ENCODE measurements around the gene HRNR.
"Not testable (repeated sequence)": the region's sequence is repeated elsewhere in the genome, so short reads cannot be mapped to it uniquely, and the experiment has no call there.

The HRNR gene

GRCh38 chr1:152224093-152224492 is at the start of gene HRNR:
Gene HRNR (minus strand): TSS chr1:152224193. CDS start chr1:152223253, 940 bp downstream.
- DNase-seq = no peak

GRCh38 chr1:152256394-152256793 is 32.4 kb upstream of the HRNR start:
- not testable (repeated sequence) for DNase-seq

- DNase-seq = no peak
Measured at GRCh38 chr1:152252157-152252556, 28.2 kb upstream of the HRNR start.

GRCh38 chr1:152251391-152251790 is 27.4 kb upstream of the HRNR start:
- DNase-seq = no peak

- no peak for DNase-seq
Measured at GRCh38 chr1:152247316-152247715, 23.3 kb upstream of the HRNR start.

GRCh38 chr1:152244576-152245273 is 20.7 kb upstream of the HRNR start:
- no peak for DNase-seq

GRCh38 chr1:152237093-152237492 is 13.1 kb upstream of the HRNR start:
- no peak for DNase-seq

- DNase-seq = no peak
Measured at GRCh38 chr1:152228831-152229230, 4.8 kb upstream of the HRNR start.

- no peak for DNase-seq
Measured at GRCh38 chr1:152227310-152227928, 3.4 kb upstream of the HRNR start.

- DNase-seq = no peak
Measured at GRCh38 chr1:152225678-152226077, 1.7 kb upstream of the HRNR start.

- DNase-seq = no peak
Measured at GRCh38 chr1:152220166-152221163, 3.5 kb downstream of the HRNR start.

GRCh38 chr1:152219438-152219837 is 4.6 kb downstream of the HRNR start:
- not testable (repeated sequence) for DNase-seq

- DNase-seq = no peak
Measured at GRCh38 chr1:152218762-152219436, 5.1 kb downstream of the HRNR start.

GRCh38 chr1:152215604-152216003 is 8.4 kb downstream of the HRNR start:
- not testable (repeated sequence) for DNase-seq

- not testable (repeated sequence) for DNase-seq
Measured at GRCh38 chr1:152214911-152215310, 9.1 kb downstream of the HRNR start.

GRCh38 chr1:152198982-152199381 is 25.0 kb downstream of the HRNR start:
- DNase-seq = no peak

GRCh38 chr1:152197361-152197941 is 26.5 kb downstream of the HRNR start:
- no peak for DNase-seq

- no peak for DNase-seq
Measured at GRCh38 chr1:152191711-152192110, 32.3 kb downstream of the HRNR start.

GRCh38 chr1:152191260-152191659 is 32.7 kb downstream of the HRNR start:
- no peak for DNase-seq

GRCh38 chr1:152190589-152190988 is 33.4 kb downstream of the HRNR start:
- DNase-seq = no peak

GRCh38 chr1:152189657-152190442 is 34.1 kb downstream of the HRNR start:
- DNase-seq = peak; percentile 74

All from activated CD4-positive, alpha-beta T cell treated with anti-CD3 and anti-CD28 coated beads, Interleukin-2, Interleukin-6, amounts not matched to agents 100 ng/mL and 50 ng/mL, durations not matched to agents 16 hours and 8 hours (primary cell).